GM18519 (cell line): ENCODE measurements around the gene GADD45G.

Source experiments
- ATAC-seq: cut with Tn5 transposase; IDR thresholded peaks from one replicate; pipeline ENCODE4 v1.9.1; 2021; ENCODE audit warnings: mild to moderate bottlenecking, moderate library complexity; ENCODE audit not compliant: unreplicated experiment, low FRiP score

The GADD45G gene

DNA sequence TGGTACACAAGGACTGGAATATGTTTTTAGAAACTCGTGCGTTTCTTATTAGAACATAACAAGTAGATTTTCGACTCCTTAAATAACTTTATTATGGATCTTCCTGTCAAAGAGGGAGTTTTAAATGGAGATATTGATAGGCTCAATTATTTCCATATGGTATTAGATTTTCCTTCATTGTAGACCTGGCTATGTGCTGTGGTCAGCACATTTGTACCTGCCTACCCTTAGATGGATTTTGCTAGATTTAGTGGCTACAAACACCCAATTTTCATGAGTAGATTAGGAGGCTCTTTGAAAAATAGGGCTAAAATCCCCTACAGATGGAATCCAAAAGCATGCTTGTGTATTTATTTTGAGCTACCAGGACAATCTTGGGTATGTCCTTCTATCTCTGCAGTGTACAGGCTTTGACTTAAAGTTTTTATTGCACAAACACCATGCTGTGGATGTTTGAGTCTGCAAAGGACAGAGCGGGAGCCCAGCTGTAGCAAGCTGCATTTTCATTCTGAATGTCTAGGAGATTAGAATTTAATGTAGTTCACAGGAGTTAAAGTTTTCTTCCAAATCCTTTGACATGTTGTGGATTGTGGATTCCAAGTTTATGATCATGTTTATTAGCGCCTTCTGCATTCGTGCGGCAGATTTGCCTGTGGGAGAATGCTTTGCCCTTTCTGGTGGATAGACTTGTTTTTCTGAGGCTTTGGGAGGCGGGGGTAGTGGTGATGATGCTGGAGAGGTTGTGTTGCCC lies 41.6 kb downstream of the GADD45G start:
- no peak for ATAC-seq

DNA sequence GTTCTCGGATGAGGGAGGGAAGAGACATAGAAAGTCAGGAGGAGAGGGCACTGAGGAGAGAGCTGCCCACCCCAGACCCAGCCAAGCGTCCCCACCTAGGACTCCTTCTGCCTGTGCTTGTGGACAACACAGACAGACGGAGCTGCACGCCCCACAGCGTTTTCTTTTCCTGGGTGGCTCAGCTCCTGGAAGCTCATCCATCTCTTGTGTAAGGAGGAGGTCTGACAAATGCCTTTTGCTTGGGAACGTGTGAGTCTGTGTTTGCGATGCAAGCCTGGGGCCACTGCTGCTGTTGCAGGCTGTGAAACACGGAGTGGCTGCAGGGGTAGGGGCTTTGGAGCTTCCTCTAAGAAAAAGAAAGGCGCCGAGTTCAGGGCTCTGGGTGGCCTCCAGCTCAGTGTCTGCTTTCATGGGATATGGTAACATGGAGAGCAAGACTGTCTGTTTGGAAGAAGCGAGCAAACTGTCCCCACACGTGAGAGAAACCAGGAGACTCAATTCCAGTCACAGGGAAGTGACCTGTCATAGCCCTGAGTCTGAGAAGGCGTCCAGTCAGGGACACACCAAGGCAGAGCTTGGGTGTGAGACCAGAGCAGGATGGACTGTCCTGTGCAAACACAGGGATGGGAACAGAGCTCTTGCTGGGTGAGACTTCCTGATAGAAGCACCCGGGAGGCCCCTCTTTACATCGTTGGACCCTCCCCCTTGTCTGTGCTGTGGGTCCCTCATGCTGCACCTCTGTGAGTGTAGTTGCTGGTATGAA lies 42.7 kb downstream of the GADD45G start:
- no peak for ATAC-seq

DNA sequence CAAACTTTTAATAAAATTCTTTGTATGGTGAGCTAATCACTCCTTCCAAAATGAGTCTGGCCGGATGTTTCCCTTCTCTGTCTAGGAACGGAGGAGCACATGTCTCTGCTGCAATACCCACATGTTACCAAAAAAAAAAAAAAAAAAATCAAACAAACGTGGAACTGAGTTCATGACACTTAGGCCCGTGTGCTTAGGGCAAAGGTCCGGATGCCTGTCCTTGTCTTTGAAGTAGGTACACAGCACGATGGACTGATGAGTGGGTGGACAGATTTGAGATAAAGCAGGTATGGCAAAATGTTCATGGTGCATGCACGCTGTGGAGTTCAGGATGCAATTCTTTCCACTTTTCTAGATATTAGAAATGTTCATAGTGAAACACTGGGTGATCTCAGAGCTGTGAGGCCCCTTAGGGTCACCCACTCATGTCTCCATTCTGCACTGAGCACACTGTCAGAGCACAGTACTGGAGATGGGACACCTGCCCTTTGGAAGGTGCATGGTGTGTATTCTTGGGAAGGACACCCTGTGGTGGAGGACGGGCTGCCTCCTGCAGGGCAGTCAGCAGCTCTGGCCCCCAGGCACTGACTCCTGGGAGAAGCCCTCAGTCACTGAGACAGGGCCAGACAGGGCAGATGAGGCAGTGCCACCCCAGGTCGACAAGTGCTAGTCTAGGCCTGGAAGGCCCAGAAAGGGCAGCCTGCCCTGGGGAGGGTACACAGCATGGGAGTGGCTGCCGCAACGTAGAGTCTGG lies 43.6 kb downstream of the GADD45G start:
- ATAC-seq, result no peak

DNA sequence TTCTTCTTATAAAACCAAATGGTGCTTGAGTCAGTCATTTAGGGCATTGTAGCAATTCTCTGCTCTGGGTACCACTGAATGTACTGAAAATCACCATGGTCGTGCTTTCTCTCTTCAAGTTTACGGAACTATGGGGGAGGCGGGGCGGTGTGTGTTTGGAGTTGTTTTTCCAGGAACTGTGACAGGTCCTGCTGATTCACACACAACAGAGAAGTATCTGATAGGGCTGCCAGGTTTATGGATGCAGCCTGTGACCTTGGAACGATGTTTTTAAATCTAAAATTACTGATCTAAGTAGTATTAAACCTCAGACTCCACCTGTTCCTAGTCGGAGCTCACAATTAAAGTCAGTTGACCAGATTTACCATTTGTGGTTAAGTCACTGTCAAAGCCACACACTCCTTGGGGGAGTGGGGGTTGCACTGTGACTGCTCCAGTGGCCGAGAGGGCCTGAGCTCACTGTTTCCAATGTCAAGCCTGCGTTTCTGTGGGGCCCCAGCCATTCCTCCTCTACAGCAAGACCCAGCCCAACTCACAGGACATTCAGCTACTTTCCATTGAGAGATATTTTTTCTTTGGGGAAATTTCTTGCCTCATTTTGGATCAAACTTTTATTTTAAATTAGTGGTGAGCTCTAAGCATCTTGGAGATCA lies 44.4 kb downstream of the GADD45G start:
- ATAC-seq, result no peak

DNA sequence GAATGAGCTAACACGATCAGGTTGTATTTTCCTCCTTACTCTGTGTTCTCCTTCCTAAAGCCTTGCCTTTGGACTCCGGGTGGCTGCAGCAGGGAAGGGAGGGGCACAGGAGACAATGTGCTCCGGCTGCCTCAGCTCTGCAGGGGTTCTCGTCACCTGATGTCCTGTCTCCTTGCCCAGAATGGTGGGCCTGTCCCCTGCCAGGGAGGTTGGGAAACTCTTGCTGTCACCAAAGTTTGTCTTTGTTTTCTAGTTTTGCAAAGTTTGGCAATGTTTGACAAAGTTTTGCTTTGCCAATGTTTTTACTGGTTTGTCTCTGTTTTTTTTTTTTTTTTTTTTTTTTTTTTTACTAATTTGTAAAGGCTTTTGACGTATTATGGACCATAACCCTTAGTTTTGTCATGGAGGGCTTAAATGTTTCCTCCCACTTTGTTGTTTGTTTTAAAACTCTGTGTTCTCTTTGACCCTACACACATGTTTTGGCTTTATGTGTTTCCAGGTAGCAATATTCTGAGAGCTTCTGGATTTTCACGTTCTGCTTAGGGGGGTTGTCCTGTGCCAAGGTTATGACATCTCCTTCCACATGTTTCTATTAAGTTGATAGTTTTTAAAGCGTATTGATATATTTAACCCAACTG lies 49.3 kb downstream of the GADD45G start:
- no peak for ATAC-seq

DNA sequence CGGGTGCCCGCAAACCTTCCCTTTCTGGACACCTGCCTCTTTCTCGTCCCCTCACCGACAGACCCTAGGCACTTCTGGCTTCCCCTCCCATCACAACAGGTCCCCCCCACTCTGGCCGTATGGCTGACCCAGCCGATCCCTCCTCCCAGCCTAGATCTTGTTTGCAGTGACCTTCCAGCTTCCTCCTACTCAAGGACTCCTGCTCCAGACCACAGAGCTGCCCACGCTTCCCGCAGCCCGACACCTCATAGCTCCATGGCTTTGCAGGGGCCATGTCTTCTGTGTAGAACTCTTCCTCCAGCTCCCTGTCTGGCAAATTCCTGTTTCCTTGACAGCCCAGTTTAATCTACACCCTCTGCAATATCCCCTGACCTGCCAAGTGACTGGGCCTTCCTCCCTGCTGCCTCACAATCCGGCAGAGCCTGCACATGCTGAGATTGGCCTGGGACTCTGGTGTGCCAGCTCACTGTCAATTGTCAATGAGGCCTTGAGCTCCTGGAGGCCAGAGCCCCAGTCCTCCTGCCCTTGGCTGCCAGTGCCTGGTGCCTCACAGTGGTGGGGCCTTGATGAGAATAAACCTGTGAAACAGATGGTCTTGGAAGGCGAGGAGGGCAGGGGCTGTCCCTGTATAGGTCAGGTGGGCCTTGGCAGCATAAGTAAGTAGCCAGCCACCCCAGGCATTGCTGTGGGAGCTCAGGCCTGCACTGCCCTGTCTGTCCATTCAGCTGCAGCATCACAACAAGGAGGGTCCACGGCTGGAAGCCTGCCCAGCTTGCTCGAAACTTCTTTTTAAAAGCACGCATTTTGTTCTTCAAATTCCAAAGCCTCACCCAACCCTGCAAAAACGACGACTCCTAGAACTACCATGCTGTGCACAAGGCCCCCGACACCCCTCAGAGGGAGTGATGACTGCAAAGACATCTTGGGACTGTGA lies 50.5 kb downstream of the GADD45G start:
- ATAC-seq, result no peak
